Left ventricle myocardium inferior (tissue), 1 donor: ENCODE measurements around the gene PSENEN. TPM values are rescaled to one million over a fixed set of nuclear protein-coding genes. Genes with fewer than 3 reads are reported as not detected.

Experiments used
- DNase-seq: peaks from one replicate; pipeline ENCODE4 v3.0.0-alpha.2; 2020
- H3K27ac ChIP-seq: fragments of 200-600 bp; replicated peaks from 2 replicates; pipeline ENCODE4 v1.8.0; 2021
- H3K27me3 ChIP-seq: fragments of 200-600 bp; 2 replicates; pipeline ENCODE4 v1.8.0; 2021; ENCODE audit warnings: low read depth
- H3K36me3 ChIP-seq: fragments of 200-600 bp; 2 replicates; pipeline ENCODE4 v1.8.0; 2021
- H3K4me1 ChIP-seq: fragments of 200-600 bp; 2 replicates; pipeline ENCODE4 v1.8.0; 2021
- H3K4me3 ChIP-seq: fragments of 200-600 bp; 2 replicates; pipeline ENCODE4 v1.8.0; 2021; ENCODE audit warnings: mild to moderate bottlenecking, moderate library complexity
- H3K9me3 ChIP-seq: fragments of 200-600 bp; replicated peaks from 2 replicates; pipeline ENCODE4 v1.8.0; 2021
- CTCF ChIP-seq: fragments of 200-600 bp; IDR thresholded peaks from 2 replicates; pipeline ENCODE4 v1.8.0; 2021; ENCODE audit warnings: antibody characterized with exemption, mild to moderate bottlenecking, borderline replicate concordance
- intact Hi-C: fragments of 100-400 bp; cut with micrococcal nuclease; formaldehyde crosslinking; loops from one replicate; pipeline ENCODE4 v1.11.0; 2022
- total RNA-seq: library from RNA; stranded (reverse); fragmentation: NEBNext Ultra II Directional; extraction: Animal tissue kit (Norgen Biotek cat#: 25700); gene quantifications from one replicate; pipeline ENCODE4 v1.2.1, GENCODE V29; 2021
- donor health status: DM: no; HTN: yes; CAD: no; lungs with severe emphysema.

PSENEN gene
- total RNA-seq, 1 donor from 2014 or later: 43.1 TPM

GRCh38 chr19:35724560-35724959 is 20.9 kb upstream of the PSENEN start:
- no peaks in the 10 kb centered on the region for H3K9me3 ChIP-seq
- H3K4me3 ChIP-seq: no peak overlapping the region
- intact Hi-C loops: no loop called here
- TF ChIP-seq CTCF: no peak
- H3K27me3 ChIP-seq: no peaks in the 10 kb centered on the region
- H3K36me3 ChIP-seq: peaks cover 97% of the 10 kb centered on the region
- no peak for DNase-seq
- peaks cover 11% of the 10 kb centered on the region for H3K4me1 ChIP-seq
- no peak overlapping the region for H3K27ac ChIP-seq

- H3K27ac ChIP-seq: no peak overlapping the region
- peaks cover 4% of the 10 kb centered on the region for H3K4me1 ChIP-seq
- TF ChIP-seq CTCF: no peak
- intact Hi-C loops: no loop called here
- H3K27me3 ChIP-seq: no peaks in the 10 kb centered on the region
- no peaks in the 10 kb centered on the region for H3K9me3 ChIP-seq
- H3K36me3 ChIP-seq: peaks cover 98% of the 10 kb centered on the region
- no peak for DNase-seq
- H3K4me3 ChIP-seq: no peak overlapping the region
These were observed 20.1 kb upstream of the PSENEN start for GRCh38 chr19:35725216-35725861.

- intact Hi-C loops: no loop called here
- H3K27ac ChIP-seq: no peak overlapping the region
- TF ChIP-seq CTCF: no peak
- no peak for DNase-seq
- no peaks in the 10 kb centered on the region for H3K27me3 ChIP-seq
- H3K36me3 ChIP-seq: peaks cover 100% of the 10 kb centered on the region
- no peak overlapping the region for H3K4me3 ChIP-seq
- no peaks in the 10 kb centered on the region for H3K9me3 ChIP-seq
- peaks cover under 1% of the 10 kb centered on the region for H3K4me1 ChIP-seq
These were observed 18.1 kb upstream of the PSENEN start for GRCh38 chr19:35727053-35727955.

- intact Hi-C loops: no loop called here
- Histone ChIP-seq H3K4me3 (no peak overlapping the region), H3K4me1 (no peaks in the 10 kb centered on the region), H3K36me3 (peaks cover 98% of the 10 kb centered on the region), H3K27me3 (no peaks in the 10 kb centered on the region), H3K27ac (no peak overlapping the region), H3K9me3 (no peaks in the 10 kb centered on the region)
- DNase-seq: no peak
- TF ChIP-seq CTCF: no peak
These were observed 17.3 kb upstream of the PSENEN start for GRCh38 chr19:35727956-35728706.

GRCh38 chr19:35729021-35729420 is 16.4 kb upstream of the PSENEN start:
- Histone ChIP-seq H3K4me1 (no peaks in the 10 kb centered on the region), H3K27ac (no peak overlapping the region), H3K4me3 (no peak overlapping the region), H3K9me3 (no peaks in the 10 kb centered on the region), H3K36me3 (peaks cover 97% of the 10 kb centered on the region), H3K27me3 (no peaks in the 10 kb centered on the region)
- DNase-seq: no peak
- TF ChIP-seq CTCF: no peak
- intact Hi-C loops: no loop called here
